SK-N-SH treated with all-trans-retinoic acid at 6 μM for 48 hours (cell line): ENCODE data around the gene OR4D10.

Experiments
- ATAC-seq: fragments of 200-7000 bp; cut with Tn5 transposase; 3 replicates; pipeline ENCODE4 v1.9.1; 2020; ENCODE audit warnings: mild to moderate bottlenecking, moderate library complexity
- ARNTL ChIP-seq: fragments of 450-650 bp; formaldehyde crosslinking; IDR thresholded peaks from 2 replicates; pipeline ENCODE4 v1.5.0; 2020; ENCODE audit warnings: low read depth, mild to moderate bottlenecking, moderate library complexity, borderline replicate concordance
- BACH2 ChIP-seq: fragments of 250-450 bp; sonication (Bioruptor Pico); IDR thresholded peaks from 2 replicates; pipeline ENCODE4 v1.9.0; 2021; ENCODE audit warnings: mild to moderate bottlenecking, borderline replicate concordance
- CSDC2 ChIP-seq: fragments of 250-450 bp; sonication (Bioruptor Pico); IDR thresholded peaks from 2 replicates; pipeline ENCODE4 v1.5.0; 2020; ENCODE audit warnings: mild to moderate bottlenecking, moderate library complexity
- ESRRG ChIP-seq: fragments of 250-450 bp; sonication (Bioruptor Pico); IDR thresholded peaks from 2 replicates; pipeline ENCODE4 v1.6.1; 2021; ENCODE audit warnings: mild to moderate bottlenecking
- ISL1 ChIP-seq: fragments of 250-450 bp; sonication (Bioruptor Pico); IDR thresholded peaks from 2 replicates; pipeline ENCODE4 v2.1.2; 2022; ENCODE audit warnings: mild to moderate bottlenecking, moderate library complexity
- OSR1 ChIP-seq: fragments of 250-450 bp; sonication (Bioruptor Pico); IDR thresholded peaks from 2 replicates; pipeline ENCODE4 v1.8.0; 2022; ENCODE audit warnings: moderate library complexity, mild to moderate bottlenecking, inconsistent platforms
- PPARA ChIP-seq: fragments of 250-450 bp; sonication (Bioruptor Pico); IDR thresholded peaks from 2 replicates; pipeline ENCODE4 v1.5.0; 2020; ENCODE audit warnings: mild to moderate bottlenecking, borderline replicate concordance
- RARB ChIP-seq: fragments of 250-450 bp; sonication (Bioruptor Pico); IDR thresholded peaks from 2 replicates; pipeline ENCODE4 v1.8.0; 2021; ENCODE audit warnings: mild to moderate bottlenecking, moderate library complexity
- TCF4 ChIP-seq: fragments of 250-450 bp; sonication (Bioruptor Pico); IDR thresholded peaks from 2 replicates; pipeline ENCODE4 v1.8.0; 2021; ENCODE audit warnings: mild to moderate bottlenecking, moderate library complexity, borderline replicate concordance
- ZC3H10 ChIP-seq: fragments of 250-450 bp; sonication (Bioruptor Pico); IDR thresholded peaks from 2 replicates; pipeline ENCODE4 v1.5.1; 2021; ENCODE audit warnings: mild to moderate bottlenecking, moderate library complexity
- ZFP3 ChIP-seq: fragments of 250-450 bp; sonication (Bioruptor Pico); IDR thresholded peaks from 2 replicates; pipeline ENCODE4 v1.5.0; 2020; ENCODE audit warnings: mild to moderate bottlenecking, moderate library complexity
- ZFP30 ChIP-seq: fragments of 450-650 bp; formaldehyde crosslinking; IDR thresholded peaks from 2 replicates; pipeline ENCODE4 v1.5.0; 2022; ENCODE audit warnings: mild to moderate bottlenecking, moderate library complexity
- ZNF565 ChIP-seq: fragments of 450-650 bp; formaldehyde crosslinking; conservative IDR thresholded peaks from 2 replicates; pipeline ENCODE4 v1.5.0; 2020; ENCODE audit warnings: low read depth, mild to moderate bottlenecking, moderate library complexity
- ZNF8 ChIP-seq: fragments of 450-650 bp; formaldehyde crosslinking; IDR thresholded peaks from 2 replicates; pipeline ENCODE4 v1.5.0; 2020; ENCODE audit warnings: mild to moderate bottlenecking, moderate library complexity
- TF ChIP-seq, protein P1 (sequence below): fragments of 250-450 bp; sonication (Bioruptor Pico); IDR thresholded peaks from 2 replicates; pipeline ENCODE4 v1.8.0; 2021; ENCODE audit warnings: low read depth, mild to moderate bottlenecking, moderate library complexity, borderline replicate concordance
- TF ChIP-seq, protein P2 (sequence below): fragments of 250-450 bp; sonication (Bioruptor Pico); IDR thresholded peaks from 2 replicates; pipeline ENCODE4 v1.5.1; 2021; ENCODE audit warnings: mild to moderate bottlenecking, moderate library complexity
- TF ChIP-seq, protein P3 (sequence below): fragments of 250-450 bp; sonication (Bioruptor Pico); IDR thresholded peaks from 2 replicates; pipeline ENCODE4 v1.5.1; 2020; ENCODE audit warnings: low read depth, mild to moderate bottlenecking, moderate library complexity
- TF ChIP-seq, protein P4 (sequence below): fragments of 250-450 bp; sonication (Bioruptor Pico); IDR thresholded peaks from 2 replicates; pipeline ENCODE4 v1.5.0; 2020; ENCODE audit warnings: mild to moderate bottlenecking, moderate library complexity
- TF ChIP-seq, protein P5 (sequence below): fragments of 250-450 bp; sonication (Bioruptor Pico); IDR thresholded peaks from 2 replicates; pipeline ENCODE4 v1.8.0; 2020; ENCODE audit warnings: mild to moderate bottlenecking, moderate library complexity, borderline replicate concordance

Gene OR4D10

DNA sequence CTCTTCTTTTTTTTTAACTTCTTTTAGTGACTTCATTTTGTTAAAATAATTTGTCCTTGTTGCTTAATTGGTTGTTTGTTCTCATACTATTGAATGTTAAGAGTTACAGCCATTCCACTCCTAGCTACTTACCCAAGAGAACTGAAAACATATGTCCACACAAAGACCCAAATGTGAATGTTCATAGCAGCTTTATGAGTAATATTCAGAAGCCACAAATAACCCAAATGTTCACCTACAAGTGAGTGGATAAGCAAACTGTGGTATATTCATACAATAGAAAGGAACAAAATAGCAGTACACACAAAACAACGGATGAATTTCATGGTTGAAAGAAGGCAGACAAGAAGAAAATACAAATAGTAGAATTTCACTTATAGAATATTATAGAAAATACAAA lies 28.8 kb downstream of the OR4D10 start (continued):
- TF ChIP-seq, protein P1, sequence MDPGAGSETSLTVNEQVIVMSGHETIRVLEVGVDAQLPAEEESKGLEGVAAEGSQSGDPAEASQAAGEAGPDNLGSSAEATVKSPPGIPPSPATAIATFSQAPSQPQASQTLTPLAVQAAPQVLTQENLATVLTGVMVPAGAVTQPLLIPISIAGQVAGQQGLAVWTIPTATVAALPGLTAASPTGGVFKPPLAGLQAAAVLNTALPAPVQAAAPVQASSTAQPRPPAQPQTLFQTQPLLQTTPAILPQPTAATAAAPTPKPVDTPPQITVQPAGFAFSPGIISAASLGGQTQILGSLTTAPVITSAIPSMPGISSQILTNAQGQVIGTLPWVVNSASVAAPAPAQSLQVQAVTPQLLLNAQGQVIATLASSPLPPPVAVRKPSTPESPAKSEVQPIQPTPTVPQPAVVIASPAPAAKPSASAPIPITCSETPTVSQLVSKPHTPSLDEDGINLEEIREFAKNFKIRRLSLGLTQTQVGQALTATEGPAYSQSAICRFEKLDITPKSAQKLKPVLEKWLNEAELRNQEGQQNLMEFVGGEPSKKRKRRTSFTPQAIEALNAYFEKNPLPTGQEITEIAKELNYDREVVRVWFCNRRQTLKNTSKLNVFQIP (CRISPR knock-in tag), result no peak
- TF ChIP-seq ZFP3 (CRISPR knock-in tag), result no peak
- TF ChIP-seq, protein P2, sequence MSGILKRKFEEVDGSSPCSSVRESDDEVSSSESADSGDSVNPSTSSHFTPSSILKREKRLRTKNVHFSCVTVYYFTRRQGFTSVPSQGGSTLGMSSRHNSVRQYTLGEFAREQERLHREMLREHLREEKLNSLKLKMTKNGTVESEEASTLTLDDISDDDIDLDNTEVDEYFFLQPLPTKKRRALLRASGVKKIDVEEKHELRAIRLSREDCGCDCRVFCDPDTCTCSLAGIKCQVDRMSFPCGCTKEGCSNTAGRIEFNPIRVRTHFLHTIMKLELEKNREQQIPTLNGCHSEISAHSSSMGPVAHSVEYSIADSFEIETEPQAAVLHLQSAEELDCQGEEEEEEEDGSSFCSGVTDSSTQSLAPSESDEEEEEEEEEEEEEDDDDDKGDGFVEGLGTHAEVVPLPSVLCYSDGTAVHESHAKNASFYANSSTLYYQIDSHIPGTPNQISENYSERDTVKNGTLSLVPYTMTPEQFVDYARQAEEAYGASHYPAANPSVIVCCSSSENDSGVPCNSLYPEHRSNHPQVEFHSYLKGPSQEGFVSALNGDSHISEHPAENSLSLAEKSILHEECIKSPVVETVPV (CRISPR knock-in tag), result no peak
- TF ChIP-seq ZFP30 (CRISPR knock-in tag), result no peak
- TF ChIP-seq ZNF565 (CRISPR knock-in tag), result no peak
- TF ChIP-seq, protein P3, sequence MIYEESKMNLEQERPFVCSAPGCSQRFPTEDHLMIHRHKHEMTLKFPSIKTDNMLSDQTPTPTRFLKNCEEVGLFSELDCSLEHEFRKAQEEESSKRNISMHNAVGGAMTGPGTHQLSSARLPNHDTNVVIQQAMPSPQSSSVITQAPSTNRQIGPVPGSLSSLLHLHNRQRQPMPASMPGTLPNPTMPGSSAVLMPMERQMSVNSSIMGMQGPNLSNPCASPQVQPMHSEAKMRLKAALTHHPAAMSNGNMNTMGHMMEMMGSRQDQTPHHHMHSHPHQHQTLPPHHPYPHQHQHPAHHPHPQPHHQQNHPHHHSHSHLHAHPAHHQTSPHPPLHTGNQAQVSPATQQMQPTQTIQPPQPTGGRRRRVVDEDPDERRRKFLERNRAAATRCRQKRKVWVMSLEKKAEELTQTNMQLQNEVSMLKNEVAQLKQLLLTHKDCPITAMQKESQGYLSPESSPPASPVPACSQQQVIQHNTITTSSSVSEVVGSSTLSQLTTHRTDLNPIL (CRISPR knock-in tag), result no peak

DNA sequence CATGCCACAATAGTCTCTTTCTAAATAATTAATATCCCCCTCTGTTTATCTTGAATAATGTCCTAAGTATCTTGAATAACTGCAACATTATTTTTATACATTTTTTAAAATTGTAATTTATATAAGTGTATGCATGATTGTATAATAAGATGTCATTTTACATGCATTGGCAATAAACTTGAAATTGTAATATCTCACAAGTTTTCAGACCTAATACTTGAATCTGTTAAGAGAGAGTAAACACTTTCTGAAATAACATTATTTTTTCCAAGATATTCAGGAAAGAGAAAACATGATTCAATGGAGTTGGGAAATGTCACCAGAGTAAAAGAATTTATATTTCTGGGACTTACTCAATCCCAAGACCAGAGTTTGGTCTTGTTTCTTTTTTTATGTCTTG lies 30.2 kb downstream of the OR4D10 start, which contains the start of gene OR4D11:
TSS of gene OR4D11 (plus strand) at position 301 of the 400 bp plus-strand sequence. CDS start at position 301, 0 bp downstream.
- TF ChIP-seq CSDC2 (CRISPR knock-in tag), result no peak
- TF ChIP-seq, protein P2 (CRISPR knock-in tag), result no peak
- no peak for TF ChIP-seq TCF4
- TF ChIP-seq ESRRG (CRISPR knock-in tag), result no peak
- TF ChIP-seq ARNTL (CRISPR knock-in tag), result no peak
- TF ChIP-seq ISL1 (CRISPR knock-in tag), result no peak
- TF ChIP-seq, protein P1 (CRISPR knock-in tag), result no peak
- TF ChIP-seq ZFP30 (CRISPR knock-in tag), result no peak
- TF ChIP-seq OSR1 (CRISPR knock-in tag), result no peak
- TF ChIP-seq ZNF8 (CRISPR knock-in tag), result no peak
- TF ChIP-seq, protein P4, sequence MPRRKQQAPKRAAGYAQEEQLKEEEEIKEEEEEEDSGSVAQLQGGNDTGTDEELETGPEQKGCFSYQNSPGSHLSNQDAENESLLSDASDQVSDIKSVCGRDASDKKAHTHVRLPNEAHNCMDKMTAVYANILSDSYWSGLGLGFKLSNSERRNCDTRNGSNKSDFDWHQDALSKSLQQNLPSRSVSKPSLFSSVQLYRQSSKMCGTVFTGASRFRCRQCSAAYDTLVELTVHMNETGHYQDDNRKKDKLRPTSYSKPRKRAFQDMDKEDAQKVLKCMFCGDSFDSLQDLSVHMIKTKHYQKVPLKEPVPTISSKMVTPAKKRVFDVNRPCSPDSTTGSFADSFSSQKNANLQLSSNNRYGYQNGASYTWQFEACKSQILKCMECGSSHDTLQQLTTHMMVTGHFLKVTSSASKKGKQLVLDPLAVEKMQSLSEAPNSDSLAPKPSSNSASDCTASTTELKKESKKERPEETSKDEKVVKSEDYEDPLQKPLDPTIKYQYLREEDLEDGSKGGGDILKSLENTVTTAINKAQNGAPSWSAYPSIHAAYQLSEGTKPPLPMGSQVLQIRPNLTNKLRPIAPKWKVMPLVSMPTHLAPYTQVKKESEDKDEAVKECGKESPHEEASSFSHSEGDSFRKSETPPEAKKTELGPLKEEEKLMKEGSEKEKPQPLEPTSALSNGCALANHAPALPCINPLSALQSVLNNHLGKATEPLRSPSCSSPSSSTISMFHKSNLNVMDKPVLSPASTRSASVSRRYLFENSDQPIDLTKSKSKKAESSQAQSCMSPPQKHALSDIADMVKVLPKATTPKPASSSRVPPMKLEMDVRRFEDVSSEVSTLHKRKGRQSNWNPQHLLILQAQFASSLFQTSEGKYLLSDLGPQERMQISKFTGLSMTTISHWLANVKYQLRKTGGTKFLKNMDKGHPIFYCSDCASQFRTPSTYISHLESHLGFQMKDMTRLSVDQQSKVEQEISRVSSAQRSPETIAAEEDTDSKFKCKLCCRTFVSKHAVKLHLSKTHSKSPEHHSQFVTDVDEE, result no peak
- no peak for TF ChIP-seq ZC3H10 (CRISPR knock-in tag)
- TF ChIP-seq, protein P5, sequence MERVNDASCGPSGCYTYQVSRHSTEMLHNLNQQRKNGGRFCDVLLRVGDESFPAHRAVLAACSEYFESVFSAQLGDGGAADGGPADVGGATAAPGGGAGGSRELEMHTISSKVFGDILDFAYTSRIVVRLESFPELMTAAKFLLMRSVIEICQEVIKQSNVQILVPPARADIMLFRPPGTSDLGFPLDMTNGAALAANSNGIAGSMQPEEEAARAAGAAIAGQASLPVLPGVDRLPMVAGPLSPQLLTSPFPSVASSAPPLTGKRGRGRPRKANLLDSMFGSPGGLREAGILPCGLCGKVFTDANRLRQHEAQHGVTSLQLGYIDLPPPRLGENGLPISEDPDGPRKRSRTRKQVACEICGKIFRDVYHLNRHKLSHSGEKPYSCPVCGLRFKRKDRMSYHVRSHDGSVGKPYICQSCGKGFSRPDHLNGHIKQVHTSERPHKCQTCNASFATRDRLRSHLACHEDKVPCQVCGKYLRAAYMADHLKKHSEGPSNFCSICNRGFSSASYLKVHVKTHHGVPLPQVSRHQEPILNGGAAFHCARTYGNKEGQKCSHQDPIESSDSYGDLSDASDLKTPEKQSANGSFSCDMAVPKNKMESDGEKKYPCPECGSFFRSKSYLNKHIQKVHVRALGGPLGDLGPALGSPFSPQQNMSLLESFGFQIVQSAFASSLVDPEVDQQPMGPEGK (CRISPR knock-in tag), result no peak
- no peak for TF ChIP-seq RARB (CRISPR knock-in tag)
- TF ChIP-seq BACH2 (CRISPR knock-in tag), result no peak
- TF ChIP-seq, protein P3 (CRISPR knock-in tag), result no peak
- TF ChIP-seq PPARA (CRISPR knock-in tag), result no peak
- no peak for ATAC-seq
